Caco-2 (cell line): Measurements from ENCODE around the gene ATP5F1B. TPM values are rescaled to one million over a fixed set of nuclear protein-coding genes. Genes with fewer than 3 reads are reported as not detected.

Experiments
- BruUV-seq: library from RNA; stranded (reverse); fragments of 400-500 nt; replicated peaks from 2 replicates; lab custom pipeline; 2021; lab: Mats Ljungman, UMichigan
- CTCF ChIA-PET: fragments of 300-600 bp; sonication (Branson Sonifier 250); formaldehyde crosslinking; loops from one replicate; lab custom pipeline; 2022; ENCODE audit warnings: antibody characterized with exemption; lab: Charles Lee
- POLR2A ChIA-PET: fragments of 300-600 bp; sonication (Branson Sonifier 250); formaldehyde crosslinking; loops from one replicate; lab custom pipeline; 2022; ENCODE audit warnings: antibody characterized with exemption; lab: Charles Lee
- DNase-seq, 2 experiments: peaks; one replicate each; pipeline versions ENCODE4 v3.0.0 to v3.0.0-alpha.2; 2020 to 2022
- H3K27me3 ChIP-seq: replicated peaks from 2 replicates; pipeline ENCODE4 v1.6.0; 2011; ENCODE audit warnings: low read length; ENCODE audit not compliant: control insufficient read depth, insufficient read depth
- H3K36me3 ChIP-seq: 2 replicates; pipeline ENCODE4 v1.5.1; 2011; ENCODE audit warnings: low read length; ENCODE audit not compliant: control insufficient read depth, insufficient read depth
- H3K4me1 ChIP-seq: fragments of 250-450 bp; sonication (Bioruptor Pico); 2 replicates; pipeline ENCODE4 v1.5.1; 2020; ENCODE audit warnings: mild to moderate bottlenecking
- H3K4me3 ChIP-seq: 2 replicates; pipeline ENCODE4 v1.5.1; 2011; ENCODE audit warnings: low read depth, mild to moderate bottlenecking, control low read depth, low read length
- H3K9me3 ChIP-seq: fragments of 250-450 bp; sonication (Bioruptor Pico); 2 replicates; pipeline ENCODE4 v1.5.1; 2020; ENCODE audit warnings: mild to moderate bottlenecking, moderate library complexity
- H3K27ac Mint-ChIP-seq: one replicate; pipeline ENCODE4 v1.8.0; 2022; ENCODE audit warnings: mixed read lengths; ENCODE audit not compliant: unreplicated experiment
- H3K27me3 Mint-ChIP-seq: one replicate; pipeline ENCODE4 v1.8.0; 2022; ENCODE audit warnings: mixed read lengths; ENCODE audit not compliant: insufficient read depth, unreplicated experiment
- H3K36me3 Mint-ChIP-seq: one replicate; pipeline ENCODE4 v1.8.0; 2022; ENCODE audit warnings: mild to moderate bottlenecking, mixed read lengths; ENCODE audit not compliant: insufficient read depth, unreplicated experiment
- H3K4me1 Mint-ChIP-seq: one replicate; pipeline ENCODE4 v1.8.0; 2022; ENCODE audit warnings: low read depth, mixed read lengths; ENCODE audit not compliant: unreplicated experiment
- H3K4me3 Mint-ChIP-seq: one replicate; pipeline ENCODE4 v1.8.0; 2022; ENCODE audit warnings: mild to moderate bottlenecking, moderate library complexity, mixed read lengths; ENCODE audit not compliant: unreplicated experiment
- H3K9me3 Mint-ChIP-seq: one replicate; pipeline ENCODE4 v1.8.0; 2022; ENCODE audit warnings: mixed read lengths; ENCODE audit not compliant: unreplicated experiment
- CTCF ChIP-seq, 2 experiments: fragments of 200-600 bp in 1 of 2; IDR thresholded peaks; 1 replicate in 1 of 2; 2 replicates in 1 of 2; pipeline versions ENCODE4 v1.5.1 to v1.8.0; 2011 to 2022; ENCODE audit warnings: antibody characterized with exemption in 1 of 2, control low read depth in 1 of 2, inconsistent platforms in 1 of 2, low read depth in 1 of 2, low read length in 1 of 2, mild to moderate bottlenecking in 1 of 2, moderate library complexity in 1 of 2; ENCODE audit not compliant: insufficient read depth in 1 of 2, severe bottlenecking in 1 of 2, unreplicated experiment in 1 of 2
- intact Hi-C: fragments of 100-400 bp; cut with micrococcal nuclease; formaldehyde crosslinking; loops from one replicate; pipeline ENCODE4 v1.10.0; 2022; ENCODE audit not compliant: unreplicated experiment
- total RNA-seq: library from RNA; stranded (reverse); gene quantifications from 2 replicates; pipeline ENCODE4 v1.2.3, GENCODE V29; 2022

Gene ATP5F1B
- total RNA-seq, 1 experiment from 2014 or later: 740 TPM

GRCh38 chr12:56661979-56662638, 16.3 kb upstream of the ATP5F1B start:
- no peak overlapping the region for H3K4me3 Mint-ChIP-seq
- Histone ChIP-seq H3K9me3 (no peaks in the 10 kb centered on the region), H3K27me3 (no peaks in the 10 kb centered on the region), H3K4me3 (no peak overlapping the region), H3K36me3 (no peaks in the 10 kb centered on the region), H3K4me1 (peaks cover 7% of the 10 kb centered on the region)
- ChIA-PET CTCF (interaction anchor here (1.2 kb wide), 1 partner anchor 25 kb away, joined by 3 read pairs; no protein-coding TSS in a partner anchor), POLR2A (no interaction called here)
- H3K27me3 Mint-ChIP-seq: no peaks in the 10 kb centered on the region
- DNase-seq: no peak
- BruUV-seq: no TSS peak
- no peaks in the 10 kb centered on the region for H3K9me3 Mint-ChIP-seq
- H3K27ac Mint-ChIP-seq: no peak overlapping the region
- H3K4me1 Mint-ChIP-seq: peaks cover 7% of the 10 kb centered on the region
- intact Hi-C loops: no loop called here
- no peak for TF ChIP-seq CTCF (IDR thresholded peaks at IDR 0.05; ENCODE audit: insufficient read depth in 1 of 2, low read depth in 1 of 2, low read length in 1 of 2, severe bottlenecking in 1 of 2, unreplicated experiment in 1 of 2)
- H3K36me3 Mint-ChIP-seq: peaks cover 76% of the 10 kb centered on the region

GRCh38 chr12:56661560-56661959, 15.8 kb upstream of the ATP5F1B start:
- CTCF ChIA-PET: interaction anchor here (1.2 kb wide), 1 partner anchor 25 kb away, joined by 3 read pairs; no protein-coding TSS in a partner anchor

GRCh38 chr12:56658921-56659320, 13.1 kb upstream of the ATP5F1B start:
- Histone ChIP-seq H3K4me3 (no peak overlapping the region), H3K36me3 (no peaks in the 10 kb centered on the region), H3K4me1 (peaks cover 7% of the 10 kb centered on the region), H3K27me3 (no peaks in the 10 kb centered on the region), H3K9me3 (peaks cover 12% of the 10 kb centered on the region; the same call in 1 of the 2 replicates)
- Mint-ChIP-seq H3K9me3 (peaks cover 7% of the 10 kb centered on the region), H3K4me3 (no peak overlapping the region), H3K27me3 (no peaks in the 10 kb centered on the region), H3K4me1 (peaks cover 7% of the 10 kb centered on the region), H3K36me3 (peaks cover 52% of the 10 kb centered on the region), H3K27ac (no peak overlapping the region)
- DNase-seq: no peak
- intact Hi-C loops: no loop called here
- POLR2A ChIA-PET: interaction anchor here (0.5 to 1.0 kb wide), 3 partner anchors 30 to 451 kb away, joined by 4 to 10 read pairs (median 4); partner anchors contain the start of gene NACA
- TF ChIP-seq CTCF (IDR thresholded peaks at IDR 0.05; ENCODE audit: insufficient read depth in 1 of 2, low read depth in 1 of 2, low read length in 1 of 2, severe bottlenecking in 1 of 2, unreplicated experiment in 1 of 2): no peak
- CTCF ChIA-PET: no interaction called here
- BruUV-seq: no TSS peak

More at GRCh38 chr12:56661560-56661959, 15.8 kb upstream of the ATP5F1B start:
- H3K4me1 ChIP-seq: peaks cover 7% of the 10 kb centered on the region
- Mint-ChIP-seq H3K9me3 (no peaks in the 10 kb centered on the region), H3K4me1 (peaks cover 7% of the 10 kb centered on the region), H3K27ac (no peak overlapping the region), H3K4me3 (no peak overlapping the region), H3K36me3 (peaks cover 72% of the 10 kb centered on the region), H3K27me3 (no peaks in the 10 kb centered on the region)
- no peaks in the 10 kb centered on the region for H3K27me3 ChIP-seq
- no peaks in the 10 kb centered on the region for H3K36me3 ChIP-seq
- H3K4me3 ChIP-seq: no peak overlapping the region
- DNase-seq: no peak
- POLR2A ChIA-PET: no interaction called here
- no TSS peak for BruUV-seq
- no peak for TF ChIP-seq CTCF (IDR thresholded peaks at IDR 0.05; ENCODE audit: insufficient read depth in 1 of 2, low read depth in 1 of 2, low read length in 1 of 2, severe bottlenecking in 1 of 2, unreplicated experiment in 1 of 2)
- intact Hi-C loops: no loop called here
- no peaks in the 10 kb centered on the region for H3K9me3 ChIP-seq
